DOHH2 (cell line): ENCODE results near the gene MTFR1L.

Source experiments
- EZH2phosphoT487 ChIP-seq: fragments of 200-600 bp; sonication (generic); IDR thresholded peaks from 2 replicates; pipeline ENCODE4 v1.6.1; 2017; ENCODE audit warnings: borderline replicate concordance, mild to moderate bottlenecking, antibody characterized with exemption, low read length, moderate library complexity, mixed read lengths
- TF ChIP-seq, protein P1 (sequence below): fragments of 200-600 bp; sonication (generic); IDR thresholded peaks from one replicate; pipeline ENCODE4 v1.5.1; 2014; ENCODE audit warnings: antibody characterized with exemption, mild to moderate bottlenecking, low read depth, low read length; ENCODE audit not compliant: poor library complexity, severe bottlenecking

DNA sequence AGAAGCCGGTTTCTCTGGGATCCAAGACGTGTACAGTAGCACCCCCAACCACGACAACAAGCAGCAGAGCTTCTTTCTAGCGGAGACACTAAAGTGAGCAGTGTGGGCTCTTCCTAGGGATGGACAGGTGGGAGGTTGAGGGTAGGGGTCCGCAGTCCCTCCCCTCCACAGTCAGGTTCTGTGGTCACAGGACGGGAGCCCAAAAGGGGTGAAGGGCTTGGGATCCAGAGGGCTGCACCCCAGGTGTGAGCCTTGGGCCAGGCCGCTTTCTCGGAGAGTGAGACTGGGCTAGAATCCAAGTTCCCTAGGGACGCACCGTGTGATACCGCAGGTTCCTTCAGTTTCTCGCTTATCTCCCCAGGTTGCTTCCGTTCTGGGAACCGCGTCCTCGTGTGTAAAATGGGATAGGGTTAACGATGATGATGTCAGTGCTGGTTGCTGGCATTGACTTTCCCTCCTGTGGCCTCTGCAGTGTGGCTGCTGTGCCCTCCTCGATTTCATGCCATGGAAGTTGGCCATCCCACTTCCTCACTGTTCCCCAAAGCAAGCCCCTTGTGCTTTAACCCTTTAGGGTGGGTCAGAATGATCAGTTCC is 37.0 kb upstream of the MTFR1L start:
- TF ChIP-seq, protein P1, sequence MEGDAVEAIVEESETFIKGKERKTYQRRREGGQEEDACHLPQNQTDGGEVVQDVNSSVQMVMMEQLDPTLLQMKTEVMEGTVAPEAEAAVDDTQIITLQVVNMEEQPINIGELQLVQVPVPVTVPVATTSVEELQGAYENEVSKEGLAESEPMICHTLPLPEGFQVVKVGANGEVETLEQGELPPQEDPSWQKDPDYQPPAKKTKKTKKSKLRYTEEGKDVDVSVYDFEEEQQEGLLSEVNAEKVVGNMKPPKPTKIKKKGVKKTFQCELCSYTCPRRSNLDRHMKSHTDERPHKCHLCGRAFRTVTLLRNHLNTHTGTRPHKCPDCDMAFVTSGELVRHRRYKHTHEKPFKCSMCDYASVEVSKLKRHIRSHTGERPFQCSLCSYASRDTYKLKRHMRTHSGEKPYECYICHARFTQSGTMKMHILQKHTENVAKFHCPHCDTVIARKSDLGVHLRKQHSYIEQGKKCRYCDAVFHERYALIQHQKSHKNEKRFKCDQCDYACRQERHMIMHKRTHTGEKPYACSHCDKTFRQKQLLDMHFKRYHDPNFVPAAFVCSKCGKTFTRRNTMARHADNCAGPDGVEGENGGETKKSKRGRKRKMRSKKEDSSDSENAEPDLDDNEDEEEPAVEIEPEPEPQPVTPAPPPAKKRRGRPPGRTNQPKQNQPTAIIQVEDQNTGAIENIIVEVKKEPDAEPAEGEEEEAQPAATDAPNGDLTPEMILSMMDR, result no peak
- no peak for TF ChIP-seq EZH2phosphoT487
